BE2C (cell line): Measurements from ENCODE around the gene SMURF1.

Source experiments
- DNase-seq: peaks from one replicate; pipeline ENCODE4 v3.0.0-alpha.2; 2020
- H3K27me3 ChIP-seq: fragments of 250-450 bp; sonication (Bioruptor Pico); 2 replicates; pipeline ENCODE4 v1.5.1; 2020; ENCODE audit warnings: mild to moderate bottlenecking
- H3K36me3 ChIP-seq: fragments of 250-450 bp; sonication (Bioruptor Pico); 2 replicates; pipeline ENCODE4 v1.5.1; 2020; ENCODE audit warnings: mild to moderate bottlenecking
- H3K4me1 ChIP-seq: fragments of 250-450 bp; sonication (Bioruptor Pico); 2 replicates; pipeline ENCODE4 v1.5.1; 2020
- H3K4me3 ChIP-seq: 2 replicates; pipeline ENCODE4 v1.5.1; 2011; ENCODE audit warnings: low read depth, low read length
- H3K9me3 ChIP-seq: fragments of 250-450 bp; sonication (Bioruptor Pico); 2 replicates; pipeline ENCODE4 v1.5.1; 2020
- CTCF ChIP-seq: IDR thresholded peaks from 2 replicates; pipeline ENCODE4 v1.5.1; 2012; ENCODE audit warnings: mild to moderate bottlenecking, low read depth, low read length

The SMURF1 gene

GRCh38 chr7:99083733-99084132, 60.2 kb downstream of the SMURF1 start:
- no peak for TF ChIP-seq CTCF
- H3K4me1 ChIP-seq = no peaks in the 10 kb centered on the region; the same call in 1 of the 2 replicates
- H3K4me3 ChIP-seq = no peak overlapping the region
- H3K27me3 ChIP-seq = no peaks in the 10 kb centered on the region
- H3K36me3 ChIP-seq = no peaks in the 10 kb centered on the region
- no peaks in the 10 kb centered on the region for H3K9me3 ChIP-seq
- no peak for DNase-seq

DNA sequence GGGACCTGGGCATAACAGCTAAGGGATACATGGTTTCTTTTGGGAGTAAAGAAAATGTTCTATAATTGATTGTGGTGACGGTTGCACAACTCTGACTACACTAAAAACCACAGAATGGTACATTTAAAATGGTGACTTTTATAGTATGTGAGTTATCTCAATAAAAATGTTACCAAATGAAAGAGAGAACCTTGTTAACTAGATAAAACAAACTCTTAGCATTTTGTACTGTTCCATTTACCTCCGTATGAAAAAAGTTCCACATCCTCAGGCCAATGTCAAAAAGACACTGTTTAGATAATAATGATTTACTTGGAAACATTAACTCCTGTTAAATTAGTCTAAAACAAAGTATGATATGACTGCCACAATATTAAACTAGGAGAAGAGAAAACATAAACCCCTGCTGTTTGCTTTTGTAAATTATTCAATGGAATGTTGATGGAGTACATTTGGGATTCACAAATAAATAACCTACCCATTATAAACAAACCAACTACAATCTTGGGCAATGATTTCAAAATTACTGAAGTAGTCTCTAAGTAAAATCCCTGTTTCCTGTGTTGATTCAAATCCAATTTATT, 60.7 kb downstream of the SMURF1 start:
- no peak overlapping the region for H3K4me3 ChIP-seq
- no peaks in the 10 kb centered on the region for H3K36me3 ChIP-seq
- H3K27me3 ChIP-seq = no peaks in the 10 kb centered on the region
- H3K4me1 ChIP-seq = no peaks in the 10 kb centered on the region; the same call in 1 of the 2 replicates
- TF ChIP-seq CTCF = no peak
- no peaks in the 10 kb centered on the region for H3K9me3 ChIP-seq
- DNase-seq = no peak

- DNase-seq = no peak
- no peaks in the 10 kb centered on the region for H3K9me3 ChIP-seq
- H3K4me3 ChIP-seq = no peak overlapping the region
- H3K4me1 ChIP-seq = no peaks in the 10 kb centered on the region
- H3K36me3 ChIP-seq = no peaks in the 10 kb centered on the region
- no peak for TF ChIP-seq CTCF
- H3K27me3 ChIP-seq = no peaks in the 10 kb centered on the region
These were observed 63.2 kb downstream of the SMURF1 start for GRCh38 chr7:99080679-99081078.

- Histone ChIP-seq H3K9me3 (no peaks in the 10 kb centered on the region), H3K27me3 (no peaks in the 10 kb centered on the region), H3K36me3 (no peaks in the 10 kb centered on the region), H3K4me1 (no peaks in the 10 kb centered on the region), H3K4me3 (no peak overlapping the region)
- TF ChIP-seq CTCF = no peak
- DNase-seq = peak; percentile 13
These were observed 64.8 kb downstream of the SMURF1 start for GRCh38 chr7:99079104-99079503.

DNA sequence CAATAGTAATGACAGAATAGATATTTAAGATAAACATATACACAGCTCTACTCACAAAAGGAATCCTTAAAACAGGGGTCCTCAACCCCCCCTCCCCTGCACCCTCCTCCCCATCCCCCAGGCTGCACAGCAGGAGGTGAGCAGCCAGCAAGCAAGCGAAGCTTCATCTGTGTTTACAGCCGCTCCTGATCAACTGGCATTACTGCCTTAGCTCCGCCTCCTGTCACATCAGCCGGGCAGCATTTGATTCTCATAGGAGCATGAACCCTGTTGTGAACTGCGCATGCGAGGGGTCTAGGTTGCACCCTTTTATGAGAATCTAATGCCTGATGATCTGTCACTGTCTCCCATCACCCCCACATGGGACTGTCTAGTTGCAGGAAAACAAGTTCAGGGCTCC, 65.5 kb downstream of the SMURF1 start:
- Histone ChIP-seq H3K4me1 (no peaks in the 10 kb centered on the region), H3K4me3 (no peak overlapping the region), H3K36me3 (no peaks in the 10 kb centered on the region), H3K9me3 (no peaks in the 10 kb centered on the region), H3K27me3 (no peaks in the 10 kb centered on the region)
- no peak for TF ChIP-seq CTCF
- DNase-seq = no peak

DNA sequence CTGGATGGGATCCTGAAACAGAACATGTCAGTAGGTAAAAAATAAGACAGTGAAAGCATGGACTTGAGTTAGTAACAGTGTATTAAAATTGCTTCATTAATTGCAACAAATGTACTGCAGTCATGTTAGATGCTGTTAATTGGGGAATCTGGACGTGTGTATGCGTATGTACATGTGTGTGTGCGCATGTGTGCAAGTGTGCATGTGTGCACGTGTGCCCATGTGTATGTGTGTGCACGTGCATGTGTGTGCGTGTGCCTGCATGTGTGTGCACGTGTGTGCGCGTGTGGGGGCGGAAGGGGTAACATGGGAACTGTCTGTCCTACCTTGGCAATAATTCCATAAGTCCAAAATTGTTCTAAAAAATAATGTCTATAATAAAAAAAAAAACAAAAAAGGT, 67.3 kb downstream of the SMURF1 start:
- DNase-seq = no peak
- no peak for TF ChIP-seq CTCF
- no peaks in the 10 kb centered on the region for H3K36me3 ChIP-seq
- H3K9me3 ChIP-seq = no peaks in the 10 kb centered on the region
- H3K27me3 ChIP-seq = no peaks in the 10 kb centered on the region
- no peak overlapping the region for H3K4me3 ChIP-seq
- H3K4me1 ChIP-seq = no peaks in the 10 kb centered on the region
